ENCODE measurements around the gene CD53.

The CD53 gene

DNA sequence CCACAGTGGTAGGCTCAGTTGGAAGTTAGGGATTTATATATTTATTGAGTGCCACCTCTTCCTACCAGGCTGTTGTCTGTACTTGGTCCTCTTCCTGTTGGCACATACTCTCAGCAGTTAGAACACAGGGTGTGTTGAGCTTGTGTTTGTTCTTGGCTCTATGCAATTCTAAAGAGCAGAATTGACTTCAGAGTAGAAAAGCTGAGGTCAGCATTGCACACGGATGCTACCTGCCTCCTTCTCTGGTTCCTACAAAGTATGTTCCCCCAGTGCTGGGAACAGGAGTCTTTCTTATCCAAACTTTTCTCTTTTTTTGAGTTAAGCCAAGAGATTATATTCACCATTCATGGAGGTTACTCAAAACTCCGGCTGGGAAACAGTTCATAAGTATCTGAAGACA is 16.5 kb upstream of the CD53 start:
- Histone ChIP-seq H3K27me3 (ENCODE audit: insufficient read depth, low read length) (no peaks in the 10 kb centered on the region), H4K8ac (ENCODE audit: low read depth, low read length) (no peak overlapping the region), H3K4me3 (ENCODE audit: low read depth, low read length) (no peak overlapping the region), H2BK5ac (ENCODE audit: low read depth, low read length, poor library complexity) (no peak overlapping the region), H3K79me1 (ENCODE audit: low read length) (no peaks in the 10 kb centered on the region), H2AK5ac (ENCODE audit: low read length) (no peak overlapping the region), H3K9ac (ENCODE audit: low read length) (no peak overlapping the region), H3K4me1 (ENCODE audit: control insufficient read depth in 1 of 2, insufficient read depth in 2 of 2, low read length in 2 of 2) (no peaks in the 10 kb centered on the region), H2BK12ac (ENCODE audit: low read length) (no peak overlapping the region), H4K91ac (ENCODE audit: low read depth, low read length) (no peak overlapping the region), H3K14ac (ENCODE audit: low read length) (no peak overlapping the region), H3K27ac (ENCODE audit: low read depth, low read length) (no peak overlapping the region), H2BK120ac (ENCODE audit: insufficient read depth, low read length, poor library complexity) (no peak overlapping the region), H3K23ac (ENCODE audit: low read length) (no peak overlapping the region), H3K9me3 (ENCODE audit: insufficient read depth, low read depth, low read length) (peaks cover 2% of the 10 kb centered on the region), H2AFZ (ENCODE audit: insufficient read depth, low read length, poor library complexity) (no peak overlapping the region), H3K36me3 (ENCODE audit: control insufficient read depth in 1 of 2, insufficient read depth in 2 of 2, low read length in 2 of 2) (no peaks in the 10 kb centered on the region), H3K4ac (ENCODE audit: low read depth, low read length) (no peak overlapping the region), H4K12ac (ENCODE audit: low read depth, low read length) (no peak overlapping the region), H3K18ac (ENCODE audit: low read length) (no peak overlapping the region), H3K4me2 (ENCODE audit: low read length) (no peak overlapping the region), H3K79me2 (ENCODE audit: control insufficient read depth, insufficient read depth, low read length, poor library complexity) (no peaks in the 10 kb centered on the region)
- no CpG with 5 or more reads among the region's 2 CpGs for WGBS (ENCODE audit: extremely low coverage, insufficient coverage, insufficient read length)
- DNase-seq = no peak

DNA sequence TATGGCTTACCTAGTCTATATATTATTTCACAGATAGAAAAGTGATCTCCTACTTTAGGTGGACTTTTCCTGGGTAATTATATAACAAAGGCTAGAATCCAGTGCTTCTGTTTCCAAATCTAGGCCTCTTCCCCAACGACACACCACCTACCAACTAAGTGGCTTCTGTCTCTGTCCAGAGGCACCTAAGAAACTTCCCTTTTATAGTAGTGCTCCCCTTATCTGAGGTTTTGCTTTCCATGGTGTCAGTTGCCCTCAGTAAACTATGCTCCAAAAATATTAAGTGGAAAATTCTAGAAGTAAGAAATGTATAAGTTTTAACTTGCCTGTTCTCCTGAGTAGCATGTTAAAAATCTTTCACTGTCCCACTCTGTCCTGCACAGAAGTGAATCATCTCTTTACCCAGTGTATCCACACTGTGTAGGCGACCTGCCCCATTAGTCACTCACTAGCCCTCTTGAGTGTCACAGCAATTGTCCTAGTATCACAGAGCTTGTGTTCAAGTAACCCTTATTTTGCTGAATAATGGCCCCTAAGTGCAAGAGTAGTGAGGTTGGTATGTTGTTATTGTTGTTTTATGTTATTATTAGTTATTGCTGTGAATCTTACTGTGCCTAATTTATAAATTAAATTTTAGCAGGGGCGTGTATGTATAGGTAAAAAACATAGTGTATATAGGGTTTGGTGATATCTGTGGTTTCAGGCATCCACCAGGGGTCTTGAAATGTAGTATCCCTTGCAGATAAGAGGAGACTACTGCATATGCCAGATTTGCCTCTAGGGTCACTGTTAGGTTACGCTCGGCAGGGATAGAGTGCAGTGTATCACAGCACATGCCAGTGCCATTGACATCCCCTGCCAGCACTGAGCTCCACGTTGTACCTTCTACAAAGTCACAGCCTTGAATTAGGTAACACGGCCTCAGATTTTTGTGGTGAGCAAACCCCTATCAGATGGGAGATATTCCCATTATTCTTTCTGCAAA is 14.7 kb upstream of the CD53 start:
- H3K14ac ChIP-seq (ENCODE audit: low read length) = no peak overlapping the region
- no peak overlapping the region for H4K8ac ChIP-seq (ENCODE audit: low read depth, low read length)
- H2AK5ac ChIP-seq (ENCODE audit: low read length) = no peak overlapping the region
- no peaks in the 10 kb centered on the region for H3K4me1 ChIP-seq (ENCODE audit: control insufficient read depth in 1 of 2, insufficient read depth in 2 of 2, low read length in 2 of 2)
- H2AFZ ChIP-seq (ENCODE audit: insufficient read depth, low read length, poor library complexity) = no peak overlapping the region
- H4K12ac ChIP-seq (ENCODE audit: low read depth, low read length) = no peak overlapping the region
- H3K18ac ChIP-seq (ENCODE audit: low read length) = no peak overlapping the region
- no peak overlapping the region for H3K23ac ChIP-seq (ENCODE audit: low read length)
- no peak overlapping the region for H2BK5ac ChIP-seq (ENCODE audit: low read depth, low read length, poor library complexity)
- DNase-seq = no peak
- peaks cover 2% of the 10 kb centered on the region for H3K9me3 ChIP-seq (ENCODE audit: insufficient read depth, low read depth, low read length)
- no peak overlapping the region for H3K4ac ChIP-seq (ENCODE audit: low read depth, low read length)
- no peak overlapping the region for H3K4me3 ChIP-seq (ENCODE audit: low read depth, low read length)
- H3K79me2 ChIP-seq (ENCODE audit: control insufficient read depth, insufficient read depth, low read length, poor library complexity) = no peaks in the 10 kb centered on the region
- H2BK120ac ChIP-seq (ENCODE audit: insufficient read depth, low read length, poor library complexity) = no peak overlapping the region
- H3K4me2 ChIP-seq (ENCODE audit: low read length) = no peak overlapping the region
- no peak overlapping the region for H3K27ac ChIP-seq (ENCODE audit: low read depth, low read length)
- WGBS (ENCODE audit: extremely low coverage, insufficient coverage, insufficient read length) = no CpG with 5 or more reads among the region's 7 CpGs
- no peak overlapping the region for H4K91ac ChIP-seq (ENCODE audit: low read depth, low read length)
- no peaks in the 10 kb centered on the region for H3K79me1 ChIP-seq (ENCODE audit: low read length)
- H3K36me3 ChIP-seq (ENCODE audit: control insufficient read depth in 1 of 2, insufficient read depth in 2 of 2, low read length in 2 of 2) = no peaks in the 10 kb centered on the region
- no peaks in the 10 kb centered on the region for H3K27me3 ChIP-seq (ENCODE audit: insufficient read depth, low read length)
- no peak overlapping the region for H2BK12ac ChIP-seq (ENCODE audit: low read length)
- no peak overlapping the region for H3K9ac ChIP-seq (ENCODE audit: low read length)

DNA sequence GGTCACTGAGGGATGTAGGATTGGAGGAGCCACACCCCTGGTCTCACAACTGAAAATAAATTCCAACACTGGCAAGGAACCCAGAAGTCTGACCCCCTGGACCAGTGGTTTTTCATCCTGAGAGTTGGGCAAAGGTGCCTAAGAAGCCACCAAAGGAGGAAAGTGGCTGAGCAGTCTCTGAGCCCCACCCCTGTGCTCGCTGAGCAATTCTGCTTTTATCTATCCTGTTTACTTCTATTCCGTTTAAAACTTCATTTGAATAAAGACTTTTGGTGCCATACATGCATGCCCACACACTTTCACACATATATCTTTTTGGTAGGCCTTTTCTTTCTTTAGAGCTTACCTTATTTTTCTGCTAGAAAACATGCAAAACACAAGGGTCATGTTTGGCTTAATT is 13.9 kb upstream of the CD53 start:
- H4K12ac ChIP-seq (ENCODE audit: low read depth, low read length) = no peak overlapping the region
- no peak overlapping the region for H2BK120ac ChIP-seq (ENCODE audit: insufficient read depth, low read length, poor library complexity)
- H3K4me1 ChIP-seq (ENCODE audit: control insufficient read depth in 1 of 2, insufficient read depth in 2 of 2, low read length in 2 of 2) = no peaks in the 10 kb centered on the region
- no peak overlapping the region for H3K14ac ChIP-seq (ENCODE audit: low read length)
- H2AK5ac ChIP-seq (ENCODE audit: low read length) = no peak overlapping the region
- no peak overlapping the region for H3K18ac ChIP-seq (ENCODE audit: low read length)
- WGBS (ENCODE audit: extremely low coverage, insufficient coverage, insufficient read length) = no CpG with 5 or more reads among the region's 2 CpGs
- H3K9ac ChIP-seq (ENCODE audit: low read length) = no peak overlapping the region
- no peak overlapping the region for H3K4ac ChIP-seq (ENCODE audit: low read depth, low read length)
- no peaks in the 10 kb centered on the region for H3K79me1 ChIP-seq (ENCODE audit: low read length)
- H3K79me2 ChIP-seq (ENCODE audit: control insufficient read depth, insufficient read depth, low read length, poor library complexity) = no peaks in the 10 kb centered on the region
- no peak overlapping the region for H3K4me3 ChIP-seq (ENCODE audit: low read depth, low read length)
- no peaks in the 10 kb centered on the region for H3K36me3 ChIP-seq (ENCODE audit: control insufficient read depth in 1 of 2, insufficient read depth in 2 of 2, low read length in 2 of 2)
- H2BK12ac ChIP-seq (ENCODE audit: low read length) = no peak overlapping the region
- H3K9me3 ChIP-seq (ENCODE audit: insufficient read depth, low read depth, low read length) = peaks cover 2% of the 10 kb centered on the region
- H2BK5ac ChIP-seq (ENCODE audit: low read depth, low read length, poor library complexity) = no peak overlapping the region
- H3K27ac ChIP-seq (ENCODE audit: low read depth, low read length) = no peak overlapping the region
- H4K8ac ChIP-seq (ENCODE audit: low read depth, low read length) = no peak overlapping the region
- DNase-seq = no peak
- no peak overlapping the region for H3K4me2 ChIP-seq (ENCODE audit: low read length)
- H4K91ac ChIP-seq (ENCODE audit: low read depth, low read length) = no peak overlapping the region
- no peak overlapping the region for H3K23ac ChIP-seq (ENCODE audit: low read length)
- no peak overlapping the region for H2AFZ ChIP-seq (ENCODE audit: insufficient read depth, low read length, poor library complexity)
- H3K27me3 ChIP-seq (ENCODE audit: insufficient read depth, low read length) = no peaks in the 10 kb centered on the region

DNA sequence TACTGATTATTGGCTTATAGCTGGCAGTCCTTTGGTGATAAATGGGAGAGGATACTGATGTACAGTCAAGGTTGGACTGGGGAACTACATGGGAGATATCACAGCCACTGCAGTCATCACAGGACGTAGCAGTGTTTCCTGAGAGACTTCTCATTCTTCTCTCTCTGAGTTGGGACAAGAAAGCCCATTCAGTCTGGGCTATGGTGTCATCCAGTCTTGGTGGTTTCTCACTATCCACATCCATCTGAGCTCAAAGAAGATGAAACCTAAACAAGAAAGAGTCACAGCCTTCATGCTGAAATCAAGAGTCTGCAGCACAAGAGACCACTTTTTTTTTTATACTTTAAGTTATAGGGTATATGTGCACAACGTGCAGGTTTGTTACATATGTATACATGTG is 12.8 kb upstream of the CD53 start:
- no peak overlapping the region for H3K23ac ChIP-seq (ENCODE audit: low read length)
- H3K9ac ChIP-seq (ENCODE audit: low read length) = no peak overlapping the region
- H3K4me2 ChIP-seq (ENCODE audit: low read length) = no peak overlapping the region
- H3K4me1 ChIP-seq (ENCODE audit: control insufficient read depth in 1 of 2, insufficient read depth in 2 of 2, low read length in 2 of 2) = no peaks in the 10 kb centered on the region
- H3K79me2 ChIP-seq (ENCODE audit: control insufficient read depth, insufficient read depth, low read length, poor library complexity) = no peaks in the 10 kb centered on the region
- no peak for DNase-seq
- H3K36me3 ChIP-seq (ENCODE audit: control insufficient read depth in 1 of 2, insufficient read depth in 2 of 2, low read length in 2 of 2) = no peaks in the 10 kb centered on the region
- no CpG with 5 or more reads among the region's 2 CpGs for WGBS (ENCODE audit: extremely low coverage, insufficient coverage, insufficient read length)
- no peak overlapping the region for H3K18ac ChIP-seq (ENCODE audit: low read length)
- H3K14ac ChIP-seq (ENCODE audit: low read length) = no peak overlapping the region
- H3K4ac ChIP-seq (ENCODE audit: low read depth, low read length) = no peak overlapping the region
- H4K91ac ChIP-seq (ENCODE audit: low read depth, low read length) = no peak overlapping the region
- H3K27me3 ChIP-seq (ENCODE audit: insufficient read depth, low read length) = no peaks in the 10 kb centered on the region
- no peak overlapping the region for H2BK5ac ChIP-seq (ENCODE audit: low read depth, low read length, poor library complexity)
- H2BK12ac ChIP-seq (ENCODE audit: low read length) = no peak overlapping the region
- H2AFZ ChIP-seq (ENCODE audit: insufficient read depth, low read length, poor library complexity) = no peak overlapping the region
- H2AK5ac ChIP-seq (ENCODE audit: low read length) = no peak overlapping the region
- H4K8ac ChIP-seq (ENCODE audit: low read depth, low read length) = no peak overlapping the region
- no peak overlapping the region for H3K27ac ChIP-seq (ENCODE audit: low read depth, low read length)
- no peak overlapping the region for H2BK120ac ChIP-seq (ENCODE audit: insufficient read depth, low read length, poor library complexity)
- no peak overlapping the region for H3K4me3 ChIP-seq (ENCODE audit: low read depth, low read length)
- no peaks in the 10 kb centered on the region for H3K9me3 ChIP-seq (ENCODE audit: insufficient read depth, low read depth, low read length)
- H4K12ac ChIP-seq (ENCODE audit: low read depth, low read length) = no peak overlapping the region
- no peaks in the 10 kb centered on the region for H3K79me1 ChIP-seq (ENCODE audit: low read length)

Data from trophoblast cell (in vitro differentiated cells and primary cell).